H9 (cell line): Measurements from ENCODE around the gene ARID3A. TPM values are rescaled to one million over a fixed set of nuclear protein-coding genes. Genes with fewer than 3 reads are reported as not detected.
A peak's percentile ranks its signal among the peaks of the same experiment; 100 is the strongest.

Experiments used
- DNase-seq: peaks from one replicate; pipeline ENCODE4 v3.0.0-alpha.2; 2017
- H2AFZ ChIP-seq: one replicate; pipeline ENCODE4 v1.6.1; 2013; ENCODE audit warnings: mild to moderate bottlenecking, low read length, control low read depth, moderate library complexity
- H2AK5ac ChIP-seq: 2 replicates; pipeline ENCODE4 v1.6.1; 2013; ENCODE audit warnings: low read length, control low read depth, mixed read lengths; ENCODE audit not compliant: insufficient read length
- H2BK120ac ChIP-seq: one replicate; pipeline ENCODE4 v1.6.1; 2013; ENCODE audit warnings: low read depth, mild to moderate bottlenecking, low read length, control low read depth, inconsistent platforms; ENCODE audit not compliant: poor library complexity, severe bottlenecking
- H2BK12ac ChIP-seq: 2 replicates; pipeline ENCODE4 v1.6.1; 2013; ENCODE audit warnings: low read length, control low read depth, mixed read lengths, low read depth; ENCODE audit not compliant: insufficient read length
- H2BK15ac ChIP-seq: 2 replicates; pipeline ENCODE4 v1.6.1; 2013; ENCODE audit warnings: low read depth, low read length, control low read depth
- H2BK20ac ChIP-seq: one replicate; pipeline ENCODE4 v1.6.1; 2013; ENCODE audit warnings: low read depth, mild to moderate bottlenecking, low read length, control low read depth, inconsistent platforms; ENCODE audit not compliant: poor library complexity, severe bottlenecking
- H2BK5ac ChIP-seq: 2 replicates; pipeline ENCODE4 v1.6.1; 2013; ENCODE audit warnings: low read length, control low read depth, mixed read lengths; ENCODE audit not compliant: insufficient read length
- H3K14ac ChIP-seq: 2 replicates; pipeline ENCODE4 v1.6.1; 2013; ENCODE audit warnings: low read length, control low read depth; ENCODE audit not compliant: insufficient read depth
- H3K18ac ChIP-seq: 2 replicates; pipeline ENCODE4 v1.6.1; 2013; ENCODE audit warnings: low read depth, mild to moderate bottlenecking, mixed read lengths, low read length, control low read depth; ENCODE audit not compliant: insufficient read length
- H3K23ac ChIP-seq: 2 replicates; pipeline ENCODE4 v1.6.1; 2013; ENCODE audit warnings: low read length, control low read depth, mixed read lengths, low read depth; ENCODE audit not compliant: insufficient read length
- H3K23me2 ChIP-seq: 2 replicates; pipeline ENCODE4 v1.6.1; 2013; ENCODE audit warnings: low read depth, mild to moderate bottlenecking, mixed read lengths, low read length, control low read depth; ENCODE audit not compliant: insufficient read length, poor library complexity, severe bottlenecking
- H3K27ac ChIP-seq: 2 replicates; pipeline ENCODE4 v1.5.1; 2013; ENCODE audit warnings: low read length, control low read depth, mixed read lengths, low read depth; ENCODE audit not compliant: insufficient read length
- H3K27me3 ChIP-seq: 2 replicates; pipeline ENCODE4 v1.6.1; 2013; ENCODE audit warnings: low read length, control low read depth, inconsistent platforms; ENCODE audit not compliant: insufficient read depth
- H3K4ac ChIP-seq: 2 replicates; pipeline ENCODE4 v1.6.1; 2013; ENCODE audit warnings: low read depth, mild to moderate bottlenecking, control low read depth, inconsistent platforms, low read length, moderate library complexity
- H3K4me1 ChIP-seq: 2 replicates; pipeline ENCODE4 v1.6.1; 2013; ENCODE audit warnings: low read length, control low read depth, inconsistent platforms; ENCODE audit not compliant: insufficient read depth
- H3K4me2 ChIP-seq: 2 replicates; pipeline ENCODE4 v1.6.1; 2013; ENCODE audit warnings: low read length, control low read depth, mixed read lengths; ENCODE audit not compliant: insufficient read length, insufficient read depth
- H3K56ac ChIP-seq: 2 replicates; pipeline ENCODE4 v1.6.1; 2013; ENCODE audit warnings: low read depth, mild to moderate bottlenecking, mixed read lengths, low read length, control low read depth; ENCODE audit not compliant: insufficient read length
- H3K79me1 ChIP-seq: 2 replicates; pipeline ENCODE4 v1.6.1; 2013; ENCODE audit warnings: low read depth, mild to moderate bottlenecking, moderate library complexity, low read length, control low read depth, inconsistent platforms; ENCODE audit not compliant: insufficient read depth, poor library complexity, severe bottlenecking
- H3K79me2 ChIP-seq: 2 replicates; pipeline ENCODE4 v1.6.1; 2013; ENCODE audit warnings: low read length, control low read depth, inconsistent platforms; ENCODE audit not compliant: insufficient read depth
- H3K9ac ChIP-seq: 2 replicates; pipeline ENCODE4 v1.6.1; 2013; ENCODE audit warnings: low read length, control low read depth, mixed read lengths; ENCODE audit not compliant: insufficient read length; ENCODE audit errors: extremely low read depth
- H3K9me3 ChIP-seq: one replicate; pipeline ENCODE4 v1.6.1; 2013; ENCODE audit warnings: low read depth, low read length, inconsistent platforms; ENCODE audit not compliant: control insufficient read depth
- H3T11ph ChIP-seq: one replicate; pipeline ENCODE4 v1.6.1; 2013; ENCODE audit warnings: mild to moderate bottlenecking, low read length, control low read depth, inconsistent platforms
- H4K20me1 ChIP-seq: one replicate; pipeline ENCODE4 v1.6.1; 2013; ENCODE audit not compliant: control insufficient read depth, insufficient read length, insufficient read depth
- H4K5ac ChIP-seq: 2 replicates; pipeline ENCODE4 v1.6.1; 2013; ENCODE audit warnings: low read depth, mild to moderate bottlenecking, mixed read lengths, low read length, control low read depth; ENCODE audit not compliant: insufficient read length
- H4K8ac ChIP-seq: replicated peaks from 2 replicates; pipeline ENCODE4 v1.6.1; 2013; ENCODE audit warnings: low read length, control low read depth, mixed read lengths, low read depth; ENCODE audit not compliant: insufficient read length
- H4K91ac ChIP-seq: 2 replicates; pipeline ENCODE4 v1.6.1; 2013; ENCODE audit warnings: low read depth, mild to moderate bottlenecking, moderate library complexity, mixed read lengths, low read length, control low read depth; ENCODE audit not compliant: insufficient read length
- H3K27ac Mint-ChIP-seq, 3 experiments: 2 replicates in 2 of 3; 3 replicates in 1 of 3; pipeline ENCODE4 v1.8.0; 2020 to 2021; ENCODE audit warnings: mixed read lengths in 3 of 3, mild to moderate bottlenecking in 1 of 3, moderate library complexity in 1 of 3
- H3K27me3 Mint-ChIP-seq: 2 replicates; pipeline ENCODE4 v1.8.0; 2021; ENCODE audit warnings: low read depth, mild to moderate bottlenecking, moderate library complexity, mixed read lengths
- H3K36me3 Mint-ChIP-seq, 3 experiments: 2 replicates in 2 of 3; 3 replicates in 1 of 3; pipeline ENCODE4 v1.8.0; 2020 to 2021; ENCODE audit warnings: low read depth in 3 of 3, mixed read lengths in 3 of 3; ENCODE audit not compliant: insufficient read depth in 1 of 3
- H3K4me1 Mint-ChIP-seq, 2 experiments: 2 replicates each; pipeline ENCODE4 v1.8.0; 2020; ENCODE audit warnings: mixed read lengths in 2 of 2
- H3K4me3 Mint-ChIP-seq, 2 experiments: 2 replicates in 1 of 2; 3 replicates in 1 of 2; pipeline ENCODE4 v1.8.0; 2020 to 2021; ENCODE audit warnings: mild to moderate bottlenecking in 2 of 2, mixed read lengths in 2 of 2, moderate library complexity in 1 of 2
- H3K9me3 Mint-ChIP-seq, 2 experiments: 2 replicates in 1 of 2; 3 replicates in 1 of 2; pipeline ENCODE4 v1.8.0; 2020; ENCODE audit warnings: mild to moderate bottlenecking in 2 of 2, mixed read lengths in 2 of 2, moderate library complexity in 1 of 2
- WGBS: extraction: QIAGEN DNeasy Blood & Tissue Kit; methylation state at CpG from one replicate; pipeline ENCODE4 v1.1.7; 2013; ENCODE audit warnings: missing lambda C conversion rate, low lambda C conversion rate, mixed read lengths; ENCODE audit not compliant: insufficient read length; ENCODE audit errors: extremely low coverage; 5-methylcytosine and 5-hydroxymethylcytosine counted together
- total RNA-seq: library from RNA; stranded (reverse); gene quantifications from 2 replicates; pipeline ENCODE4 v1.2.1, GENCODE V29; 2021
- TF ChIP-seq, protein P1 (sequence below): fragments of 200-600 bp; sonication (generic); conservative IDR thresholded peaks from 3 replicates; pipeline ENCODE4 v1.8.0; 2021; ENCODE audit warnings: antibody characterized with exemption, mild to moderate bottlenecking

The ARID3A gene
- total RNA-seq, 1 experiment from 2014 or later = 98.3 TPM

DNA sequence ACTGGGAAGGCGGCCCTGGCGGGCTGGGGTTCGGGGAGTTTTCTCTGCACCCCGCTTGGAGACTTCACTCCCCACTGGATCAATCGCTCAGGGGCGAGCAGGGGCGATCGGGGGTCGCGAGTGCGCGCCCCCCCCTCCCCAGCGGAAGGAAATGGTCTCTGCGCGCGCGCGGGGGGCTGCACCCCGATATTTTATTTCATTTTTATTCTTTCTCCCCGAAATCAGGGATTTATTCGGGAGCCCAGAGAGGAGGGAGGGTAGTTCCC is 421 bp downstream of the ARID3A start:
- Histone ChIP-seq H3K18ac (no peak overlapping the region), H2BK12ac (no peak overlapping the region), H4K8ac (no peak overlapping the region), H2BK15ac (no peak overlapping the region), H3T11ph (no peak overlapping the region), H3K14ac (0 out of 2 replicates have a peak overlapping the region, but pooled peaks have one; percentile 17), H3K4me2 (peak overlapping the region; percentile 35), H3K23ac (no peak overlapping the region), H2BK5ac (no peak overlapping the region), H2BK120ac (no peak overlapping the region), H2AK5ac (no peak overlapping the region), H3K56ac (no peak overlapping the region), H3K27ac (no peak overlapping the region), H3K23me2 (peaks cover 3% of the 10 kb centered on the region), H3K27me3 (peaks cover 2% of the 10 kb centered on the region; the same call in 1 of the 2 replicates), H3K9me3 (no peaks in the 10 kb centered on the region), H3K4ac (no peak overlapping the region), H4K91ac (no peak overlapping the region), H4K5ac (no peak overlapping the region), H3K79me1 (no peaks in the 10 kb centered on the region), H2AFZ (no peak overlapping the region), H4K20me1 (no peaks in the 10 kb centered on the region), H2BK20ac (no peak overlapping the region), H3K79me2 (no peaks in the 10 kb centered on the region; the same call in 1 of the 2 replicates), H3K4me1 (no peaks in the 10 kb centered on the region), H3K9ac (no peak overlapping the region)
- no peak overlapping the region for H3K27ac Mint-ChIP-seq
- no peak for DNase-seq
- whole genome bisulfite sequencing = no CpG with 5 or more reads among the region's 21 CpGs
- peaks cover 7 to 21% (median 19%) of the 10 kb centered on the region in 3 experiments for H3K36me3 Mint-ChIP-seq
- TF ChIP-seq, protein P1, sequence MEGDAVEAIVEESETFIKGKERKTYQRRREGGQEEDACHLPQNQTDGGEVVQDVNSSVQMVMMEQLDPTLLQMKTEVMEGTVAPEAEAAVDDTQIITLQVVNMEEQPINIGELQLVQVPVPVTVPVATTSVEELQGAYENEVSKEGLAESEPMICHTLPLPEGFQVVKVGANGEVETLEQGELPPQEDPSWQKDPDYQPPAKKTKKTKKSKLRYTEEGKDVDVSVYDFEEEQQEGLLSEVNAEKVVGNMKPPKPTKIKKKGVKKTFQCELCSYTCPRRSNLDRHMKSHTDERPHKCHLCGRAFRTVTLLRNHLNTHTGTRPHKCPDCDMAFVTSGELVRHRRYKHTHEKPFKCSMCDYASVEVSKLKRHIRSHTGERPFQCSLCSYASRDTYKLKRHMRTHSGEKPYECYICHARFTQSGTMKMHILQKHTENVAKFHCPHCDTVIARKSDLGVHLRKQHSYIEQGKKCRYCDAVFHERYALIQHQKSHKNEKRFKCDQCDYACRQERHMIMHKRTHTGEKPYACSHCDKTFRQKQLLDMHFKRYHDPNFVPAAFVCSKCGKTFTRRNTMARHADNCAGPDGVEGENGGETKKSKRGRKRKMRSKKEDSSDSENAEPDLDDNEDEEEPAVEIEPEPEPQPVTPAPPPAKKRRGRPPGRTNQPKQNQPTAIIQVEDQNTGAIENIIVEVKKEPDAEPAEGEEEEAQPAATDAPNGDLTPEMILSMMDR = no peak
- peaks cover 15% of the 10 kb centered on the region for H3K27me3 Mint-ChIP-seq
- peak overlapping the region; percentile 78 to 81 for H3K4me3 Mint-ChIP-seq
- H3K4me1 Mint-ChIP-seq = peaks cover 5 to 16% of the 10 kb centered on the region in 2 experiments
- H3K9me3 Mint-ChIP-seq = no peaks in the 10 kb centered on the region
